ENCODE results near the gene RAD51D.

DNA sequence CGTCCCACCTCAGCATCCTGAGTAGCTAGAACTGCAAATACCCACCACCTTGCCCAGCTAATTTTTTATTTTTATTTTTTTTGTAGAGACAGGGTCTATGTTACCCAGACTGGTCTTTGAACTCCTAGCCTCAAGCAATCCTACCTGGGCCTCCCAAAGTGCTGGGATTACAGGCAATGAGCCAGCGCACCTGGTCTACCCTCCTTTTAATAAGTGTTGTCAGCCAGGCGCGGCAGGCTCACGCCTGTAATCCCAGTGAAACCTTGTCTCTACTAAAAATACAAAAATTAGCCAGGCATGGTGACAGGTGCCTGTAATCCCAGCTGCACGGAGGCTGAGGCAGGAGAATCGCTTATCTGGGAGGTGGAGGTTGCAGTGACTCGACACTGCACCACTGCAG lies 75.5 kb downstream of the RAD51D start:
- TF ChIP-seq ZNF274 (IDR thresholded peaks at IDR 0.05; ENCODE audit: low read depth, low read length) (no peak), YY1 (IDR thresholded peaks at IDR 0.05; ENCODE audit: insufficient read depth, insufficient read length) (no peak), SUZ12 (IDR thresholded peaks at IDR 0.05; ENCODE audit: extremely low read depth, insufficient read depth, insufficient read length) (no peak)
